ENCODE results near the gene APOL3. TPM values are rescaled to one million over a fixed set of nuclear protein-coding genes. Genes with fewer than 3 reads are reported as not detected.

Gene APOL3
- total and polyA plus RNA-seq, 10 of the 15 experiments (the other 5 are each of a cell fraction or from before 2014, with no cell fraction given) = 6.9 to 66.8 (median 48.5) TPM

GRCh38 chr22:36194971-36195370, 34.4 kb upstream of the APOL3 start:
- Histone ChIP-seq H3K9ac (ENCODE audit: control insufficient read depth, insufficient read depth, low read length) (no peak overlapping the region), H3K9me3 (replicated peaks; ENCODE audit: control insufficient read depth, insufficient read depth, low read length) (no peaks in the 10 kb centered on the region), H3K4me3 (no peak overlapping the region), H3K27me3 (replicated peaks in 1 of 2; ENCODE audit: control insufficient read depth in 2 of 2, insufficient read depth in 2 of 2, low read length in 1 of 2) (no peaks in the 10 kb centered on the region), H3K79me2 (ENCODE audit: control insufficient read depth, insufficient read depth, low read length) (no peaks in the 10 kb centered on the region), H3K27ac (ENCODE audit: control insufficient read depth, insufficient read depth) (no peak overlapping the region), H2AFZ (ENCODE audit: control insufficient read depth, low read depth, low read length) (no peak overlapping the region), H3K36me3 (ENCODE audit: control insufficient read depth in 2 of 2, insufficient read depth in 2 of 2, low read length in 1 of 2) (no peaks in the 10 kb centered on the region), H3K4me2 (ENCODE audit: control insufficient read depth, insufficient read depth) (no peak overlapping the region), H4K20me1 (ENCODE audit: control insufficient read depth, insufficient read depth) (no peaks in the 10 kb centered on the region), H3K4me1 (ENCODE audit: control insufficient read depth, insufficient read depth, low read length) (peaks cover 12% of the 10 kb centered on the region)
- peak; percentile 72 for FAIRE-seq
- intact Hi-C loops (cut with micrococcal nuclease; ENCODE audit: unreplicated experiment) = loop anchor here (1.0 to 10.0 kb wide), 2 partner anchors 26 to 290 kb away; partner anchors contain the start of gene TXN2
- ChIA-PET SMC1A (ENCODE audit: uncharacterized antibody, unreplicated experiment) (interaction anchor here (0.6 to 6.4 kb wide), 18 partner anchors 18 to 137 kb away, joined by 3 to 36 read pairs (median 5); partner anchors contain the start of gene APOL2), CTCF (interaction anchor here (0.7 to 6.7 kb wide), 27 partner anchors 10 to 292 kb away, joined by 3 to 94 read pairs (median 6); partner anchors contain the start of genes APOL2 and APOL3), POLR2A (no interaction called here), RAD21 (ENCODE audit: unreplicated experiment) (interaction anchor here (0.8 to 2.7 kb wide), 17 partner anchors 17 to 276 kb away, joined by 3 to 19 read pairs (median 5); partner anchors contain the start of genes APOL2 and APOL3)
- TF ChIP-seq EED (IDR thresholded peaks at IDR 0.05; ENCODE audit: low read depth) = no peak
- TF ChIP-seq NFIC (IDR thresholded peaks at IDR 0.05; ENCODE audit: low read depth, low read length) = no peak
- TF ChIP-seq RAD21 (IDR thresholded peaks at IDR 0.05; ENCODE audit: insufficient read depth, low read depth, low read length) = peak; percentile 72
- TF ChIP-seq SMC3 (IDR thresholded peaks at IDR 0.05; ENCODE audit: borderline replicate concordance, low read length) = peak; percentile 69; the same call in 1 of the 2 replicates
- peak; percentile 68 to 79 (median 78) for TF ChIP-seq CTCF (IDR thresholded peaks at IDR 0.05 in 2 of 3, conservative IDR thresholded peaks at IDR 0.05 in 1 of 3; ENCODE audit: control insufficient read depth in 2 of 3, extremely low read depth in 1 of 3, insufficient read depth in 1 of 3, low read depth in 3 of 3, low read length in 3 of 3)
- no TSS peak for BruUV-seq (replicated peaks)
- no peak for DNase-seq (ENCODE audit: low read depth, low spot score)
- in situ Hi-C loops (cut with MboI) = loop anchor here (5.0 kb wide), 1 partner anchor 77 kb away; no protein-coding TSS in a partner anchor
- 53% methylated on average over 5 of the region's 5 CpGs for WGBS (ENCODE audit: insufficient coverage, insufficient replicate concordance, low lambda C conversion rate, missing lambda C conversion rate)
- peak; percentile 91 for ATAC-seq
